Measurements from ENCODE around the gene PTGES2. TPM values are rescaled to one million over a fixed set of nuclear protein-coding genes. Genes with fewer than 3 reads are reported as not detected.
A peak's percentile ranks its signal among the peaks of the same experiment; 100 is the strongest.
"Not testable (repeated sequence)": the region's sequence is repeated elsewhere in the genome, so short reads cannot be mapped to it uniquely, and the experiment has no call there.

Gene PTGES2
- polyA plus RNA-seq, 1 experiment, result 91.9 TPM

- TF ChIP-seq, protein P1, sequence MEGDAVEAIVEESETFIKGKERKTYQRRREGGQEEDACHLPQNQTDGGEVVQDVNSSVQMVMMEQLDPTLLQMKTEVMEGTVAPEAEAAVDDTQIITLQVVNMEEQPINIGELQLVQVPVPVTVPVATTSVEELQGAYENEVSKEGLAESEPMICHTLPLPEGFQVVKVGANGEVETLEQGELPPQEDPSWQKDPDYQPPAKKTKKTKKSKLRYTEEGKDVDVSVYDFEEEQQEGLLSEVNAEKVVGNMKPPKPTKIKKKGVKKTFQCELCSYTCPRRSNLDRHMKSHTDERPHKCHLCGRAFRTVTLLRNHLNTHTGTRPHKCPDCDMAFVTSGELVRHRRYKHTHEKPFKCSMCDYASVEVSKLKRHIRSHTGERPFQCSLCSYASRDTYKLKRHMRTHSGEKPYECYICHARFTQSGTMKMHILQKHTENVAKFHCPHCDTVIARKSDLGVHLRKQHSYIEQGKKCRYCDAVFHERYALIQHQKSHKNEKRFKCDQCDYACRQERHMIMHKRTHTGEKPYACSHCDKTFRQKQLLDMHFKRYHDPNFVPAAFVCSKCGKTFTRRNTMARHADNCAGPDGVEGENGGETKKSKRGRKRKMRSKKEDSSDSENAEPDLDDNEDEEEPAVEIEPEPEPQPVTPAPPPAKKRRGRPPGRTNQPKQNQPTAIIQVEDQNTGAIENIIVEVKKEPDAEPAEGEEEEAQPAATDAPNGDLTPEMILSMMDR (IDR thresholded peaks at IDR 0.05; ENCODE audit: insufficient read depth, low read depth, low read length), result no peak
- DNase-seq (ENCODE audit: low read depth), result no peak
- H3K27me3 ChIP-seq (ENCODE audit: control insufficient read depth, insufficient read depth, low read length), result peaks cover 5% of the 10 kb centered on the region; the same call in 1 of the 2 replicates
- POLR2A ChIA-PET, result no interaction called here
- CTCF ChIA-PET, result interaction anchor here (0.6 kb wide), 1 partner anchor 22 kb away, joined by 3 read pairs; the partner anchor contains the start of gene BBLN
- H3K36me3 ChIP-seq (ENCODE audit: control insufficient read depth, insufficient read depth, low read length), result no peaks in the 10 kb centered on the region
- no peak overlapping the region for H3K4me3 ChIP-seq (ENCODE audit: low read depth, low read length)
Measured at GRCh38 chr9:128138001-128138400, 10.5 kb upstream of the PTGES2 start.

DNA sequence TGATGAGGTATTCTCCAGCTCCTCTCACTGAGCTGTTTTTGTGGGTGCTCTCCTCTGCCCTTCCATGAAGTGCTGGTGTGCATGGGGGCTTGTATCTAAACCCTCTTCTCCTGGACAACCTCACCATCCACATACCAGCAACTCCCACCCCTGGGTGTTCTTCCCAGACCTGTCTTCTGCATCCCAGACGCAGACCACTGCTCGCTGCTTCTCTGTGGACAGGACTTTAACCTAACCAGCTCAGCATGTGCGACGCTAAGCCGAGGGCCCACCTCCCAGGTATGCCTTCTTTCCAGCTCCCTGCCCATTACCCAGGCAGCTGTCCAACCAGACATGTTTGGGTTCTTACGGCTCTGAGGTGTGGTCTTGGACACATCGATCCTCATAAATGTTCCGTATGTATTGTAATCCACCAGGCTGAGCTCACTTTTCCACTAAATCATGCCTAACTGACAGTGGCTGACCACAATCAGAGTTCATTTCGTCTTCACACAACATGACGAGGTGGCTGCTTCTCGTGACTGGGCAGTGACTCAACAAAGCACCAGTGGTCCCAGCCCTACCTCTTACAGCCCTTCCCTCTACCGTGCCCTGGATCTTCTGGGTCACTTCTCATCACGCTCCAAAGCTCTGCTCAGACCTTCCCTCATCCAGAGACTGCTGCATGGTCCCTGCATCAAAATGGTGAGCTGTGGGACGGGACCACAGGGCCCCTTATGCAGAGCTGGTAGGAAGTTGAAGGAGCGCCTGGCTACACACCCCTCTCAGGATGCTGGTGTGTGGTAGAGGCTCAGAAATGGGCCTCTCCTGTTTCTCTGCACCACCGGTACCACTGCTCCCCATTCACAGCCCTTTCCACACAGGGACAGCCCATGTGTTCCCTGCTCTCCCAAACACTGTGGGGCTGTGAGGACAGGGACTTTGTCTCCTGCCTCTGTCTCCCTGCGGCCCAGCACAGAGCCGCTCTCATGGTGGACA, 9.6 kb upstream of the PTGES2 start:
- CTCF ChIA-PET, result interaction anchor here (0.5 to 1.3 kb wide), 3 partner anchors 12 to 91 kb away, joined by 3 to 4 read pairs (median 3); no protein-coding TSS in a partner anchor
- TF ChIP-seq, protein P1 (IDR thresholded peaks at IDR 0.05; ENCODE audit: insufficient read depth, low read depth, low read length), result no peak
- H3K27me3 ChIP-seq (ENCODE audit: control insufficient read depth, insufficient read depth, low read length), result peaks cover 7% of the 10 kb centered on the region
- POLR2A ChIA-PET, result no interaction called here
- H3K4me3 ChIP-seq (ENCODE audit: low read depth, low read length), result no peak overlapping the region
- DNase-seq (ENCODE audit: low read depth), result no peak
- H3K36me3 ChIP-seq (ENCODE audit: control insufficient read depth, insufficient read depth, low read length), result no peaks in the 10 kb centered on the region

DNA sequence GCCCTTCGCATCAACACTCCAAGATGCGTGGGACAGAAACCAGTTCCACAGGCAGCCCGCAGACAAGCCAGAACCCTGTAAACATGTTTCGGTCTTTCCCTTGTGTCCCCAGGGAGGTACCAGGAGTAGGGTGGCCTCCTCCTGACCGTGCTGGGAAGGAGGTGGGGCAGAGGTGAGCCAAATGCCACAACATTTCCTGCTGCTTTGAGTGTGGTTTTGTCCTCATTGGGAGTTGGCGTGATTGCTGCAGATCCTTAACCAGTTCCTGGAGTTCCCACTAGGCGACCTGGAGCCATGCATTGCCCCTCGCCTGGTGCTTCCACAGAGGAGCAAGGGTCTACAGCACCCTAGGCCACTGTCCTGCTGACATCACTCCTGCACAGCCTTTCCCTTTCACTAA, 8.0 kb upstream of the PTGES2 start:
- H3K36me3 ChIP-seq (ENCODE audit: control insufficient read depth, insufficient read depth, low read length); H3K4me3 ChIP-seq (ENCODE audit: low read depth, low read length); DNase-seq (ENCODE audit: low read depth); CTCF ChIA-PET; POLR2A ChIA-PET: not testable (repeated sequence)
- peaks cover 12% of the 10 kb centered on the region for H3K27me3 ChIP-seq (ENCODE audit: control insufficient read depth, insufficient read depth, low read length)

DNA sequence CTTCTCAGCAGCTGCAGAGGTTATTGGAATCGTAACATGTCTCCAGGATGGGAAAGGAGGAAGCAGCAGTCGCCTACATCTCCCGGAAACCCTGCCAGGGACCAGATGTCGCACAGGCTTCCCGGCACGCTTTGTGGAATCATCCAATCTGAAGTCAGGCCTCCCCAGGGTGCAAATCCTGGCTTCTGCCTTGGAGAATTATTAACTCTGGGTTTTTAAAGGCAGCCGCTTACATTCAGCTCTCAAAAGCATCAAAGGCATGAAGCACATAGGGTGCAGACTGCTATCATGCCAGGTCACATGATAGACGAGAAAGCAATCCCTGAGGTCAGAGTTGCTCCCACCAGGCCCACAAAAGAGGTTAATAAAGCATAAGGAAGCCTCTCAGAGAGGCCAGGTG, 4.6 kb upstream of the PTGES2 start:
- H3K4me3 ChIP-seq (ENCODE audit: low read depth, low read length); DNase-seq (ENCODE audit: low read depth); POLR2A ChIA-PET; H3K36me3 ChIP-seq (ENCODE audit: control insufficient read depth, insufficient read depth, low read length): not testable (repeated sequence)
- CTCF ChIA-PET, result interaction anchor here (1.0 to 1.1 kb wide), 2 partner anchors 15 to 19 kb away, joined by 3 read pairs; no protein-coding TSS in a partner anchor
- peaks cover 12% of the 10 kb centered on the region for H3K27me3 ChIP-seq (ENCODE audit: control insufficient read depth, insufficient read depth, low read length)

DNA sequence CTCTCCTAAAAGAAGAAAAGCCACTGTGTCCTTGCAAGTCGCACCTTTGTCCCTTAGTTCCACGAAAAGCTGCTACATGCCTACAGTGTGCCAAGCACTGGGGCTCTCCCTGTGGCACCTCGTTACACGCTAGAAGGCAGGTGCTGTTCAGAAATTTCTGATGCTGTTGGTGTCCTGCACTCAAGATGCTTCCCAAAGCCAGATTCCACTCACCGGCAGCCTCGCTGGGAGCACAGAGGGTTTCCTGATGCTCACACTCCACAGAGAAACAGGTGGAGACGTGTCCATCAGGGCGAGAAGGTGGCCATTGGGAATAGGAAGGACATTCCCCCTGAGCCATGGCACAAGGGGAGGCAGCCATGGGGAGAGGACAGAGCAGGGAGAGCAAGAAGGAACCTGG, 3.8 kb upstream of the PTGES2 start:
- H3K4me3 ChIP-seq (ENCODE audit: low read depth, low read length); POLR2A ChIA-PET; H3K36me3 ChIP-seq (ENCODE audit: control insufficient read depth, insufficient read depth, low read length); DNase-seq (ENCODE audit: low read depth): not testable (repeated sequence)
- H3K27me3 ChIP-seq (ENCODE audit: control insufficient read depth, insufficient read depth, low read length), result peaks cover 12% of the 10 kb centered on the region
- CTCF ChIA-PET, result interaction anchor here (1.0 to 1.1 kb wide), 2 partner anchors 14 to 18 kb away, joined by 3 read pairs; no protein-coding TSS in a partner anchor

GRCh38 chr9:128130651-128131050, 3.1 kb upstream of the PTGES2 start:
- H3K4me3 ChIP-seq (ENCODE audit: low read depth, low read length); POLR2A ChIA-PET; DNase-seq (ENCODE audit: low read depth); H3K36me3 ChIP-seq (ENCODE audit: control insufficient read depth, insufficient read depth, low read length): not testable (repeated sequence)
- peaks cover 12% of the 10 kb centered on the region for H3K27me3 ChIP-seq (ENCODE audit: control insufficient read depth, insufficient read depth, low read length)
- CTCF ChIA-PET, result interaction anchor here (0.8 to 1.7 kb wide), 2 partner anchors 11 to 30 kb away, joined by 3 read pairs; no protein-coding TSS in a partner anchor

- CTCF ChIA-PET, result interaction anchor here (0.8 to 6.1 kb wide), 5 partner anchors 12 to 57 kb away, joined by 3 to 56 read pairs (median 3); no protein-coding TSS in a partner anchor
- H3K27me3 ChIP-seq (ENCODE audit: control insufficient read depth, insufficient read depth, low read length); H3K4me3 ChIP-seq (ENCODE audit: low read depth, low read length); DNase-seq (ENCODE audit: low read depth); H3K36me3 ChIP-seq (ENCODE audit: control insufficient read depth, insufficient read depth, low read length); POLR2A ChIA-PET: not testable (repeated sequence)
- TF ChIP-seq, protein P1 (IDR thresholded peaks at IDR 0.05; ENCODE audit: insufficient read depth, low read depth, low read length), result peak; percentile 30
Measured at GRCh38 chr9:128129976-128130590, 2.6 kb upstream of the PTGES2 start.
